EH (cell line): ENCODE results near the gene KCNMA1.

Source experiments
- DNase-seq: peaks from one replicate; pipeline ENCODE4 v3.0.0-alpha.2; 2015; ENCODE audit warnings: low read depth

KCNMA1 gene

GRCh38 chr10:76939933-76940468 lies 697.6 kb downstream of the KCNMA1 start:
- DNase-seq: no peak

- DNase-seq: no peak
Observed at GRCh38 chr10:76937181-76937600, 700.4 kb downstream of the KCNMA1 start.

- no peak for DNase-seq
Observed at GRCh38 chr10:76935941-76936613, 701.5 kb downstream of the KCNMA1 start.

- no peak for DNase-seq
Observed at GRCh38 chr10:76928565-76928964, 709.0 kb downstream of the KCNMA1 start.

- DNase-seq: no peak
Observed at GRCh38 chr10:76925636-76926405, 711.8 kb downstream of the KCNMA1 start.

- DNase-seq: peak; percentile 26
Observed at GRCh38 chr10:76922666-76923065, 714.9 kb downstream of the KCNMA1 start.

- DNase-seq: no peak
Observed at GRCh38 chr10:76921383-76922010, 716.1 kb downstream of the KCNMA1 start.

- DNase-seq: no peak
Observed at GRCh38 chr10:76920581-76920980, 717.0 kb downstream of the KCNMA1 start.

GRCh38 chr10:76918106-76918505 lies 719.5 kb downstream of the KCNMA1 start:
- DNase-seq: peak; percentile 31

- DNase-seq: no peak
Observed at GRCh38 chr10:76917071-76917470, 720.5 kb downstream of the KCNMA1 start.

- no peak for DNase-seq
Observed at GRCh38 chr10:76916536-76916935, 721.1 kb downstream of the KCNMA1 start.

- no peak for DNase-seq
Observed at GRCh38 chr10:76915316-76915715, 722.3 kb downstream of the KCNMA1 start.

- no peak for DNase-seq
Observed at GRCh38 chr10:76911184-76911583, 726.4 kb downstream of the KCNMA1 start.

GRCh38 chr10:76910184-76910962 lies 727.2 kb downstream of the KCNMA1 start:
- no peak for DNase-seq

- no peak for DNase-seq
Observed at GRCh38 chr10:76906256-76906655, 731.4 kb downstream of the KCNMA1 start.

- no peak for DNase-seq
Observed at GRCh38 chr10:76905251-76905650, 732.4 kb downstream of the KCNMA1 start.

- DNase-seq: no peak
Observed at GRCh38 chr10:76903387-76903945, 734.1 kb downstream of the KCNMA1 start.

GRCh38 chr10:76902949-76903348 lies 734.7 kb downstream of the KCNMA1 start:
- DNase-seq: no peak

GRCh38 chr10:76901701-76902100 lies 735.9 kb downstream of the KCNMA1 start:
- no peak for DNase-seq

- peak; percentile 57 for DNase-seq
Observed at GRCh38 chr10:76899490-76899889, 738.1 kb downstream of the KCNMA1 start.

- peak; percentile 35 for DNase-seq
Observed at GRCh38 chr10:76892766-76893479, 744.7 kb downstream of the KCNMA1 start.
